ENCODE results near the gene GBGT1.
A peak's percentile ranks its signal among the peaks of the same experiment; 100 is the strongest.

GBGT1 gene

DNA sequence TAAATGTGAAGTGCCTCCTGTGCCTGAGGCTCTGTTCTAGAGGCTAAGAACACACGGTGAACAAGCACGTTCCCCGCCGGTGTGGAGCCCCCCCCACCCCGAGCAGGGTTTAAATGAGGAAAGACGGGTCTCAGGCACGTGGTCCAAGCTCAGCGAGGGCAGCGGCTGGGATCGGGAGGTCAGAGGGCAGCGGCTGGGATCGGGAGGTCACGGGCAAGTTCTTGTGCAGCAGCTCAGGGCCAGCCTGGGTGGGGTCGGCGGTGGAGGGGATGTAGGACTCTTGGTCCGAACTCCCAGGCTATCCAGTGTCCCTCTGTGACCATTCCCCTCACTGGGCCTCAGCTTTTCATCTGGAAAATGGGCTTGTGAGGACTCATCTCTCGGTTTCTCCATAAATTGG lies 2.7 kb upstream of the GBGT1 start:
- DNase-seq (ENCODE audit: low read depth, low spot score) = no peak
- TF ChIP-seq CTCF (IDR thresholded peaks at IDR 0.05; ENCODE audit: low read depth, low read length) = no peak
- in situ Hi-C loops (cut with HindIII; ENCODE audit: low sequenced_read_pairs) = no loop called here
- no peak overlapping the region for H3K4me3 ChIP-seq (ENCODE audit: low read depth, low read length)

GRCh38 chr9:133165452-133165730 lies 1.7 kb upstream of the GBGT1 start:
- TF ChIP-seq CTCF (IDR thresholded peaks at IDR 0.05; ENCODE audit: low read depth, low read length) = no peak
- no peak for DNase-seq (ENCODE audit: low read depth, low spot score)
- no peak overlapping the region for H3K4me3 ChIP-seq (ENCODE audit: low read depth, low read length)
- in situ Hi-C loops (cut with HindIII; ENCODE audit: low sequenced_read_pairs) = no loop called here

DNA sequence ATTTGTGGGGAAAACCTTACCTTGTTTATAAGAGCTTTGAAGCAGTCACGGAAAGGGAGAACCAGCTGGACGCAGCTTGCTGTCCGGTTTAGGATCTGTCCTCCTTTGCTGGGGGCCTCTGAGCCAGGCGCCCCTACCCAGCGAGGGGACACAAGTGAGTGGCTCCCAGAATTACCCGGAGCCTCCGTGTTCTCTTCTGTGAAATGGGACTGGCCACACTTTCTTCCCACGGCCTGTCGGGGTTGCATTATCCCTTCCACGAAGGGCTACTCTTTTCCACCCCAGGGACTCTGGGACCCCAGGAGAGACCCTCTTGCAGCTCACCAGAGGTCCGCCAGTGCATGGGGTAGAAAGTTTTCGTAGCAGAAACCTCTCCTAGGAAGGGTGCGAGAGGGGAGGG lies 477 bp upstream of the GBGT1 start:
- in situ Hi-C loops (cut with HindIII; ENCODE audit: low sequenced_read_pairs) = no loop called here
- DNase-seq (ENCODE audit: low read depth, low spot score) = no peak
- TF ChIP-seq CTCF (IDR thresholded peaks at IDR 0.05; ENCODE audit: low read depth, low read length) = no peak
- H3K4me3 ChIP-seq (ENCODE audit: low read depth, low read length) = peak overlapping the region; percentile 49

DNA sequence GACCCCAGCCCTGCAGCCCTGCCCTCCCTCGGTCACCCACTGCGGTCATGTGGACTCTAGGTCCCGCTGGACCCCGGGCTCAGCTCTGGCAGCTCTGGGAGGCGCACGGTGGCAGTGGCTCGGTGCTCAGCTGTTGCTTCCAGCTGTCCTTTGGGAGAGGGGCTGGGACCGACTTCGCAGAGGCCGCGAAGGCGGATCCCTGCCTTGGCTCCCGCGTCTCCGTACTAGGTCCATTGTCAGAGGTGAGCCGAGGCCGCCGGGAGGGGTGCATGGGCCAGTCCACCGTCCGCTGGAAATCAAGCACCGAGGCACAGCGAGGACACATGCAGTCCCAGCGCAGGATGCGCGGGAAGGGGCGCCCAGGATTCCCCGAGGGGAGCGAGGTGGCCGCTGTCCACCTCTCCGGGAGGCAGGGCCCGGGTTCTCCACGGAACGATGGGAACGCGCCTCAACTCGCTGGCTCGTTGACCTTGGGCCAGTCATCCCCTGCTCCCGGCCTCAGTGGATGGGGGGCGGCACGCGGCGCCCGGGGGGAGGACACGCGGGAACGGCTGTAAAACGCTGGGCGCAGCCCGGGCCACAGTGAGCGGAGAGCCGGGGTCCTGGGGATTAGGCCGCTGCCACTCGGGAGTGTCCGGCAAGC lies 732 bp downstream of the GBGT1 start:
- DNase-seq (ENCODE audit: low read depth, low spot score) = no peak
- TF ChIP-seq CTCF (IDR thresholded peaks at IDR 0.05; ENCODE audit: low read depth, low read length) = no peak
- in situ Hi-C loops (cut with HindIII; ENCODE audit: low sequenced_read_pairs) = no loop called here
- H3K4me3 ChIP-seq (ENCODE audit: low read depth, low read length) = peak overlapping the region; percentile 49

DNA sequence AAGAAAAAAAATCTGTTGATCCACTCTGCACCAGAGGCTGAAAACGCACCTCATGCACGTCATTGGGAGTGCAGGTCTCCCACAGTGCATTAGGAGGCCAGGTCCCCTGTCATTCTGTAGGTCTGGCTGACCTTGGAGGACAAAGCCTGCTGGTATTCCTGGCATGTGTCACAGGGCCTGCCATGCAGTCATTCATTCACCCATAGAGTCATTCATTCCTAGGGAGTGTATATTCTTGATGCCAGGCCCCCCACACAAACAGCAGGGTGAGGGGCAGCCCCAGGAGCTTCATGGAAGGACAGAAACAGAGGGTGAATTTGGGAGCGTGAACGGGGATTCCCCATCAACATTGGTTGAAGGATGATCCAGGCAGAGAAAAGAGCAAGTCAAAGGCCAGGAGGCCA lies 2.2 kb downstream of the GBGT1 start:
- no peak for TF ChIP-seq CTCF (IDR thresholded peaks at IDR 0.05; ENCODE audit: low read depth, low read length)
- DNase-seq (ENCODE audit: low read depth, low spot score) = no peak
- in situ Hi-C loops (cut with HindIII; ENCODE audit: low sequenced_read_pairs) = no loop called here
- no peak overlapping the region for H3K4me3 ChIP-seq (ENCODE audit: low read depth, low read length)

GRCh38 chr9:133160742-133161546 lies 2.8 kb downstream of the GBGT1 start:
- in situ Hi-C loops (cut with HindIII; ENCODE audit: low sequenced_read_pairs) = no loop called here
- DNase-seq (ENCODE audit: low read depth, low spot score) = peak; percentile 57
- peak; percentile 86 for TF ChIP-seq CTCF (IDR thresholded peaks at IDR 0.05; ENCODE audit: low read depth, low read length)
- no peak overlapping the region for H3K4me3 ChIP-seq (ENCODE audit: low read depth, low read length)

Measured in astrocyte of the spinal cord (primary cell).